Right lobe of liver (tissue), 6 donors: ENCODE results near the gene RNLS. TPM values are rescaled to one million over a fixed set of nuclear protein-coding genes. Genes with fewer than 3 reads are reported as not detected.
A peak's percentile ranks its signal among the peaks of the same experiment; 100 is the strongest.

Source experiments
- ATAC-seq, 4 donors: fragments of 200-7000 bp; cut with Tn5 transposase; one replicate each; pipeline ENCODE4 v1.9.1; 2020; ENCODE audit warnings: mild to moderate bottlenecking in 4 of 4, moderate library complexity in 4 of 4
- DNase-seq, 3 donors: peaks; one replicate each; pipeline ENCODE4 v3.0.0-alpha.2; 2020
- H3K27ac ChIP-seq, 3 donors: fragments of 200-600 bp; one replicate each; pipeline ENCODE4 v1.8.0; 2022
- H3K27me3 ChIP-seq, 2 donors: fragments of 200-600 bp; one replicate each; pipeline ENCODE4 v1.8.0; 2022
- H3K36me3 ChIP-seq, 4 donors: fragments of 200-600 bp; sonication (generic) in 1 of 4; one replicate each; pipeline versions ENCODE4 v1.5.1 to v1.8.0; 2017 to 2022; ENCODE audit warnings: control low read depth in 1 of 4
- H3K4me1 ChIP-seq, 4 donors: fragments of 200-600 bp; sonication (generic) in 1 of 4; one replicate each; pipeline versions ENCODE4 v1.5.1 to v1.8.0; 2017 to 2022; ENCODE audit warnings: control low read depth in 1 of 4
- H3K4me3 ChIP-seq, 3 donors: fragments of 200-600 bp; one replicate each; pipeline ENCODE4 v1.8.0; 2022
- H3K9me3 ChIP-seq, 4 donors: fragments of 200-600 bp; sonication (generic) in 1 of 4; one replicate each; pipeline versions ENCODE4 v1.5.1 to v1.8.0; 2017 to 2022; ENCODE audit warnings: control low read depth in 1 of 4
- POLR2A ChIP-seq: fragments of 450-650 bp; IDR thresholded peaks from one replicate; pipeline ENCODE4 v1.6.1; 2017; ENCODE audit warnings: antibody characterized with exemption, mild to moderate bottlenecking
- WGBS: methylation state at CpG from one replicate; pipeline ENCODE4 v1.1.6; 2018; ENCODE audit warnings: low coverage, low lambda C conversion rate; ENCODE audit not compliant: insufficient coverage; ENCODE audit errors: missing lambda C conversion rate; 5-methylcytosine and 5-hydroxymethylcytosine counted together
- intact Hi-C, 2 donors: fragments of 100-400 bp; cut with DNase I; formaldehyde crosslinking; loops; one replicate each; pipeline versions ENCODE4 v1.11.2 to v1.14.1; 2022
- total RNA-seq, 6 experiments: library from RNA; depleted of rRNA in 2 of 6; stranded (reverse); fragments of >200 nt in 2 of 6; fragmentation: NEBNext Ultra II Directional in 3 of 6; extraction: Animal tissue kit (Norgen Biotek cat#: 25700) in 3 of 6; gene quantifications; one replicate each; pipeline versions ENCODE4 v1.1.0 to v1.2.4, GENCODE V29; 2016 to 2023
- TF ChIP-seq, protein P1 (sequence below), 4 donors: fragments of 200-600 bp in 3 of 4; fragments of 450-650 bp in 1 of 4; IDR thresholded peaks; one replicate each; pipeline versions ENCODE4 v1.5.1 to v1.8.0; 2016 to 2022; ENCODE audit warnings: antibody characterized with exemption in 4 of 4, mild to moderate bottlenecking in 2 of 4
- donor health status: DM: no; HTN: yes; CAD: no.
- donor health status: DM: no; HTN: no; CAD: no.
- donor health status: DM: no; HTN: no; CAD: no.
- donor health status: DM: no; HTN: yes; CAD: no.
- donor health status: DM: no; HTN: yes; CAD: no.

RNLS gene
- total RNA-seq, 6 experiments from 2014 or later = 5.9 to 10.5 (median 7.3) TPM

DNA sequence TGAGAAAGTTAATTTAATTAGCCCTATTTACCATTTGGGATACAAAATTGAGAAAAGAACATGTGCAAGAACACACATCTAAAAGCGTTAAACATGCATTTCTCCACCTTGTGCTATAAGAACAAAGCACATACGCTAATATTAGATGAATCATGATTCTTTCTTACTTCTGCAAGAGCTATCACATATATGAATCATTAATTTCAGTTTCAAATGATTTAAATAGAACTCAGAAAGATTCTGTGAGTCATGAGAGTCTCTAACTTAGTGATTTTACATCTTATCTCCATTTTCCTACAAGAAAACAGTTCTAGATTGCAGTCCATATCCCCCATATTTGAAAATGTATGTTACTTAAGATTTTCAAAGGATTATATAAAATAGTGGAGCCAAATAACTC lies 173.9 kb downstream of the RNLS start:
- Histone ChIP-seq H3K9me3 (no peaks in the 10 kb centered on the region), H3K27me3 (no peaks in the 10 kb centered on the region), H3K4me3 (no peak overlapping the region), H3K27ac (no peak overlapping the region), H3K4me1 (peaks cover 0 to 6% (median 3%) of the 10 kb centered on the region in 4 donors), H3K36me3 (no peaks in the 10 kb centered on the region)
- no peak for TF ChIP-seq POLR2A
- TF ChIP-seq, protein P1, sequence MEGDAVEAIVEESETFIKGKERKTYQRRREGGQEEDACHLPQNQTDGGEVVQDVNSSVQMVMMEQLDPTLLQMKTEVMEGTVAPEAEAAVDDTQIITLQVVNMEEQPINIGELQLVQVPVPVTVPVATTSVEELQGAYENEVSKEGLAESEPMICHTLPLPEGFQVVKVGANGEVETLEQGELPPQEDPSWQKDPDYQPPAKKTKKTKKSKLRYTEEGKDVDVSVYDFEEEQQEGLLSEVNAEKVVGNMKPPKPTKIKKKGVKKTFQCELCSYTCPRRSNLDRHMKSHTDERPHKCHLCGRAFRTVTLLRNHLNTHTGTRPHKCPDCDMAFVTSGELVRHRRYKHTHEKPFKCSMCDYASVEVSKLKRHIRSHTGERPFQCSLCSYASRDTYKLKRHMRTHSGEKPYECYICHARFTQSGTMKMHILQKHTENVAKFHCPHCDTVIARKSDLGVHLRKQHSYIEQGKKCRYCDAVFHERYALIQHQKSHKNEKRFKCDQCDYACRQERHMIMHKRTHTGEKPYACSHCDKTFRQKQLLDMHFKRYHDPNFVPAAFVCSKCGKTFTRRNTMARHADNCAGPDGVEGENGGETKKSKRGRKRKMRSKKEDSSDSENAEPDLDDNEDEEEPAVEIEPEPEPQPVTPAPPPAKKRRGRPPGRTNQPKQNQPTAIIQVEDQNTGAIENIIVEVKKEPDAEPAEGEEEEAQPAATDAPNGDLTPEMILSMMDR (IDR thresholded peaks at IDR 0.05) = no peak
- intact Hi-C loops = no loop called here
- 73% methylated on average over 2 of the region's 2 CpGs for WGBS
- no peak for ATAC-seq
- DNase-seq = no peak

DNA sequence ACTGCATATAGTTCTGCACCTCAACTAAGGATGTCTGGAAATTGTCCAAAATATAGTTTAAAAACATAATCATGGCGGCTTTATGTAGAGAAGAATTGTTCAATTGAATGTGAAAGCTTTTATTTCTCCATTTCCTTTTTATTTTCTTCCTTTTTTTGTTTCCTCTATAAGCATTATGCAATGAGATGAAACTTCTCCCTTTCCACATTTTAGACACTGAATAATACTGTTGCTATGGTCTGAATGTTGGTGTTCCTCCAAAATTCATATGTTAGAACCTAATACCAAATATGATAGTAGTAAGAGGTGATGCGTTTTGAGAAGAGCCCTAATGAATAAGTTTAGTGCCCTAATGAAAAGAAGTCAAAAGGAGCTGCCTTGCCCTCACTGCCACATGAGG lies 175.0 kb downstream of the RNLS start:
- DNase-seq (no peak), ATAC-seq (no peak)
- H3K4me1 ChIP-seq = peaks cover 0 to 15% (median 4%) of the 10 kb centered on the region in 4 donors
- no peaks in the 10 kb centered on the region for H3K27me3 ChIP-seq
- H3K36me3 ChIP-seq = no peaks in the 10 kb centered on the region
- no peak overlapping the region for H3K27ac ChIP-seq
- no peak overlapping the region for H3K4me3 ChIP-seq
- intact Hi-C loops = no loop called here
- no peak for TF ChIP-seq POLR2A
- TF ChIP-seq, protein P1 (IDR thresholded peaks at IDR 0.05) = no peak
- 81% methylated on average over 2 of the region's 2 CpGs for WGBS
- no peaks in the 10 kb centered on the region for H3K9me3 ChIP-seq

DNA sequence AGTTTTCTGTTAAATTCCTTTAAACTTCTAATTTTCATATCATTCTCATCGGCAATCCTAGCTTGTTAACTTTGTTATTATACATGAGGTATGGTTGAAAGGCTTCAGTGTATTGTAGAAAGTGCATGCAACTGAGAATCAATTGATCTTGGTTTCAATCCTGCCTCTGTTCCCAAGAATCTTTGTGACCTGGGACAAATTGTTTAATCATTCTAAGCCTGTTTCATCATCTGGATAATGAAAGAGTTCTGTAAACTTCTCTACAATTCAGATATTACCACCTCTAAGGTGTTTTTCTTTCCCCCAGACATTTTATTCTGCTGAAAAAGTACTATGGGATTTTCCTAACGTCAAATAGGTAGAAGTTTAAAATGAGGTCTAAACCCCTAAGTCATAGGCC lies 179.0 kb downstream of the RNLS start:
- Histone ChIP-seq H3K36me3 (no peaks in the 10 kb centered on the region), H3K9me3 (no peaks in the 10 kb centered on the region), H3K4me1 (peaks cover 0 to 27% (median 6%) of the 10 kb centered on the region in 4 donors), H3K27ac (peak overlapping the region in 2 of 3 donors; percentile 6 to 36), H3K4me3 (no peak overlapping the region), H3K27me3 (no peaks in the 10 kb centered on the region)
- TF ChIP-seq POLR2A = no peak
- TF ChIP-seq, protein P1 (IDR thresholded peaks at IDR 0.05) = no peak
- DNase-seq = no peak
- intact Hi-C loops = no loop called here
- peak; percentile 59 to 75 (median 68) for ATAC-seq
- 40% methylated on average over 2 of the region's 2 CpGs for WGBS

DNA sequence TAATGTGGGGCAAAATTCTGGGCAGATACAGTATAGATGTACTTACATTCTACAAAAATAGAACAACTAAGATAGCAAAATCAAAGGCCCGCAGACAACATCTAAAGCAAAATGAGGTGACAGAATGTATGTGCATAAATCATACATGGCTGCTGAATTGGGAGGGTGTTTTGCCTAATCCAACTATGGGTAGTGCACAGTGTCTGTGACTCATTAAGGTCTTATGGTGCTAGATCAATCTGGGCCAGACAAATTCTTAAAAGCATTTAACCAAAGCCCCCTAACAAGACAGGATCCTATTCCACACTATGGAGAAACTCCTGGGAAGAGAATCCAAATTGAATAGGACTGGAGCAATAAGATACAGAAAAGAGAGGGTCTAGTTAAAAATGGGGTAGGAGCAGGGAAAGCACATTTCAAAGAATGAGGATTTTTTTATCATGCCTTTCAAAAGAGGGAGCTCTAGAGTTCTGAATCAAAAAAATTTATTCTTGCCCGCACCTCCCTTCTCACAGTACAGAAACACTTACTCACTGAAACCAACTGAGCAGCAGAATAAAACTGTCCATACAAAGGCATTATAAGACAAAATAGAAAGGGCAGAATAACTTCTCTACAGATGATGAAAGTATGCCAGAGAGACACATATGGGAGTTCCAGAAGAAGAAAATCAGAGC lies 181.3 kb downstream of the RNLS start:
- intact Hi-C loops = no loop called here
- H3K4me3 ChIP-seq = no peak overlapping the region
- peaks cover 0 to 27% (median 6%) of the 10 kb centered on the region in 4 donors for H3K4me1 ChIP-seq
- H3K36me3 ChIP-seq = no peaks in the 10 kb centered on the region
- no peak for DNase-seq
- H3K9me3 ChIP-seq = no peaks in the 10 kb centered on the region
- peak; percentile 78 to 88 (median 81) for ATAC-seq
- no peaks in the 10 kb centered on the region for H3K27me3 ChIP-seq
- WGBS = 53% methylated on average over 2 of the region's 2 CpGs
- no peak overlapping the region for H3K27ac ChIP-seq
- TF ChIP-seq, protein P1 (IDR thresholded peaks at IDR 0.05) = peak; percentile 28 to 50 (median 40)
- no peak for TF ChIP-seq POLR2A
